Tibial nerve (tissue), 4 donors: Measurements from ENCODE around the gene STRIT1. TPM values are rescaled to one million over a fixed set of nuclear protein-coding genes. Genes with fewer than 3 reads are reported as not detected.

Experiments used
- DNase-seq, 2 donors: peaks; one replicate each; pipeline ENCODE4 v3.0.0-alpha.2; 2019; ENCODE audit warnings: low spot score in 2 of 2
- H3K27ac ChIP-seq, 4 donors: fragments of 200-600 bp; sonication (generic) in 3 of 4; one replicate each; pipeline ENCODE4 v1.5.1; 2017 to 2019; ENCODE audit warnings: mild to moderate bottlenecking in 1 of 4
- H3K27me3 ChIP-seq, 2 donors: fragments of 200-600 bp; sonication (generic) in 1 of 2; one replicate each; pipeline versions ENCODE4 v1.5.1 to v1.6.0; 2017 to 2019
- H3K36me3 ChIP-seq, 3 donors: fragments of 200-600 bp; sonication (generic); one replicate each; pipeline ENCODE4 v1.5.1; 2018 to 2019
- H3K4me1 ChIP-seq, 4 donors: fragments of 200-600 bp; sonication (generic) in 3 of 4; one replicate each; pipeline ENCODE4 v1.5.1; 2017 to 2019
- H3K4me3 ChIP-seq, 4 donors: fragments of 200-600 bp; sonication (generic) in 3 of 4; one replicate each; pipeline ENCODE4 v1.5.1; 2017 to 2019; ENCODE audit warnings: mild to moderate bottlenecking in 1 of 4, moderate library complexity in 1 of 4
- H3K9me3 ChIP-seq, 4 donors: fragments of 200-600 bp; sonication (generic) in 3 of 4; one replicate each; pipeline ENCODE4 v1.5.1; 2017 to 2019
- CTCF ChIP-seq, 5 experiments: fragments of 200-600 bp in 3 of 5; fragments of 450-650 bp in 2 of 5; sonication (generic) in 3 of 5; IDR thresholded peaks; one replicate each; pipeline ENCODE4 v1.5.1; 2016 to 2019; ENCODE audit warnings: antibody characterized with exemption in 5 of 5, mild to moderate bottlenecking in 3 of 5, moderate library complexity in 2 of 5
- EP300 ChIP-seq, 2 donors: sonication (generic); formaldehyde crosslinking; IDR thresholded peaks; one replicate each; pipeline ENCODE4 v1.6.1; 2017; ENCODE audit warnings: antibody characterized with exemption in 2 of 2, mild to moderate bottlenecking in 1 of 2
- POLR2A ChIP-seq, 2 donors: fragments of 450-650 bp; IDR thresholded peaks; one replicate each; pipeline ENCODE4 v1.6.1; 2017; ENCODE audit warnings: antibody characterized with exemption in 2 of 2, mild to moderate bottlenecking in 2 of 2, moderate library complexity in 2 of 2
- WGBS, 2 donors: methylation state at CpG; one replicate each; pipeline ENCODE4 v1.1.5; 2018; 5-methylcytosine and 5-hydroxymethylcytosine counted together
- total RNA-seq, 4 donors: library from RNA; depleted of rRNA; stranded (reverse); fragments of >200 nt; gene quantifications; one replicate each; pipeline ENCODE4 v1.1.0, GENCODE V29; 2016

STRIT1 gene
- total RNA-seq, 4 donors from 2014 or later: not detected

GRCh38 chr3:155243512-155243921 lies 50.0 kb downstream of the STRIT1 start:
- Histone ChIP-seq H3K36me3 (no peaks in the 10 kb centered on the region), H3K4me3 (no peak overlapping the region), H3K27ac (no peak overlapping the region), H3K9me3 (peaks cover 0 to 2% (median 0%) of the 10 kb centered on the region in 4 donors), H3K4me1 (no peaks in the 10 kb centered on the region), H3K27me3 (no peaks in the 10 kb centered on the region)
- no peak for TF ChIP-seq POLR2A (IDR thresholded peaks at IDR 0.05)
- TF ChIP-seq EP300 (IDR thresholded peaks at IDR 0.05): no peak
- TF ChIP-seq CTCF (IDR thresholded peaks at IDR 0.05): no peak
- WGBS, 2 donors: 47 to 48% methylated on average over 2 of the region's 2 CpGs
- DNase-seq: no peak

DNA sequence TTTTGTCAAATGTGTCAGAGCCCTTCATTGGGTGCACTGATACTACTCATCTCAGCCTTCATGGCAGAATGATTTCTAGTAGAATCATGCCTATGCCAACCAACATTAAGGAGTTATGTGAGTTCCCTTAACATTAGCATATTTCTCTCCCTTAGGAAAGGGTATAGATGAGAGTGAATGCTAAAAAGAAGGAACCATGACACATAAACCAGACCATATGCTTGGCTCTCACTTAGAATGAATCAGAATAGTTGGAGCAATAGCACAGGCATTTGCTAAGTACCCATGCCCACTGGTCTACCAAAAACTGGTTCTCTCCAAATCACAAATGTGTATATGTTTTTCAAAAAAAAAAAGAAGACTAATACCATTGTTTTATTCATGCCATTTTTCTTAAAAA lies 51.1 kb downstream of the STRIT1 start:
- no peak for DNase-seq
- H3K4me3 ChIP-seq: no peak overlapping the region
- no peak overlapping the region for H3K27ac ChIP-seq
- no peaks in the 10 kb centered on the region for H3K4me1 ChIP-seq
- H3K9me3 ChIP-seq: no peaks in the 10 kb centered on the region
- TF ChIP-seq EP300 (IDR thresholded peaks at IDR 0.05) (no peak), CTCF (IDR thresholded peaks at IDR 0.05) (no peak), POLR2A (IDR thresholded peaks at IDR 0.05) (no peak)
- H3K27me3 ChIP-seq: no peaks in the 10 kb centered on the region
- no peaks in the 10 kb centered on the region for H3K36me3 ChIP-seq

GRCh38 chr3:155241579-155241978 lies 51.9 kb downstream of the STRIT1 start:
- H3K4me3 ChIP-seq: no peak overlapping the region
- no peaks in the 10 kb centered on the region for H3K4me1 ChIP-seq
- no peaks in the 10 kb centered on the region for H3K36me3 ChIP-seq
- no peaks in the 10 kb centered on the region for H3K9me3 ChIP-seq
- no peaks in the 10 kb centered on the region for H3K27me3 ChIP-seq
- no peak overlapping the region for H3K27ac ChIP-seq
- TF ChIP-seq EP300 (IDR thresholded peaks at IDR 0.05): no peak
- no peak for TF ChIP-seq POLR2A (IDR thresholded peaks at IDR 0.05)
- no peak for DNase-seq
- 42% methylated on average over 4 of the region's 4 CpGs for WGBS, 2 donors

Other genes with a start within 250 kb of the STRIT1 start
- 100 to 1,000 TPM in 3 of 4 donors, 10 to 100 TPM in 1; 47.7 to 127 (median 112) TPM for gene MME, start 213.4 kb downstream of the STRIT1 start, total RNA-seq